Stimulated activated CD8-positive, alpha-beta memory T cell treated with anti-CD3 and anti-CD28 coated beads, Interleukin-7, amount 100 ng/mL, for 48 hours (primary cell): ENCODE data around the gene GMDS.

ENCODE experiments used
- DNase-seq, 2 donors: peaks; one replicate each; pipeline ENCODE4 v3.0.0-alpha.2; 2020; ENCODE audit warnings: low read depth in 1 of 2; ENCODE audit errors: extremely low read depth in 1 of 2

Gene GMDS

GRCh38 chr6:1599469-1599868, 645.9 kb downstream of the GMDS start:
- DNase-seq: no peak

GRCh38 chr6:1598886-1599285, 646.5 kb downstream of the GMDS start:
- no peak for DNase-seq

GRCh38 chr6:1598433-1598832, 647.0 kb downstream of the GMDS start:
- no peak for DNase-seq

GRCh38 chr6:1597924-1598323, 647.5 kb downstream of the GMDS start:
- no peak for DNase-seq

- DNase-seq: no peak
These were observed 648.2 kb downstream of the GMDS start for GRCh38 chr6:1597121-1597744.

- DNase-seq: peak in 1 of 2 donors; percentile 24
These were observed 649.1 kb downstream of the GMDS start for GRCh38 chr6:1596088-1596852.

GRCh38 chr6:1595271-1596087, 649.9 kb downstream of the GMDS start:
- no peak for DNase-seq

- DNase-seq: no peak
These were observed 650.8 kb downstream of the GMDS start for GRCh38 chr6:1594445-1595200.

- no peak for DNase-seq
These were observed 651.5 kb downstream of the GMDS start for GRCh38 chr6:1593958-1594314.

GRCh38 chr6:1593286-1593957, 652.0 kb downstream of the GMDS start:
- DNase-seq: no peak

- no peak for DNase-seq
These were observed 652.6 kb downstream of the GMDS start for GRCh38 chr6:1592852-1593251.

- no peak for DNase-seq
These were observed 653.5 kb downstream of the GMDS start for GRCh38 chr6:1591926-1592325.

- no peak for DNase-seq
These were observed 654.2 kb downstream of the GMDS start for GRCh38 chr6:1591243-1591642.

- DNase-seq: no peak
These were observed 654.8 kb downstream of the GMDS start for GRCh38 chr6:1590580-1590979.

GRCh38 chr6:1589208-1589607, 656.2 kb downstream of the GMDS start:
- DNase-seq: no peak

GRCh38 chr6:1587977-1588376, 657.4 kb downstream of the GMDS start:
- DNase-seq: no peak

GRCh38 chr6:1587546-1587945, 657.9 kb downstream of the GMDS start:
- no peak for DNase-seq

GRCh38 chr6:1586861-1587450, 658.4 kb downstream of the GMDS start:
- DNase-seq: no peak

GRCh38 chr6:1586256-1586655, 659.1 kb downstream of the GMDS start:
- DNase-seq: no peak

GRCh38 chr6:1585669-1586049, 659.7 kb downstream of the GMDS start:
- no peak for DNase-seq
